GM18508 (cell line): ENCODE results near the gene INMT.
"Not testable (repeated sequence)": the region's sequence is repeated elsewhere in the genome, so short reads cannot be mapped to it uniquely, and the experiment has no call there.

Experiments used
- ATAC-seq: cut with Tn5 transposase; IDR thresholded peaks from one replicate; pipeline ENCODE4 v1.9.1; 2021; ENCODE audit warnings: moderate number of reproducible peaks; ENCODE audit not compliant: insufficient read depth, unreplicated experiment

INMT gene

DNA sequence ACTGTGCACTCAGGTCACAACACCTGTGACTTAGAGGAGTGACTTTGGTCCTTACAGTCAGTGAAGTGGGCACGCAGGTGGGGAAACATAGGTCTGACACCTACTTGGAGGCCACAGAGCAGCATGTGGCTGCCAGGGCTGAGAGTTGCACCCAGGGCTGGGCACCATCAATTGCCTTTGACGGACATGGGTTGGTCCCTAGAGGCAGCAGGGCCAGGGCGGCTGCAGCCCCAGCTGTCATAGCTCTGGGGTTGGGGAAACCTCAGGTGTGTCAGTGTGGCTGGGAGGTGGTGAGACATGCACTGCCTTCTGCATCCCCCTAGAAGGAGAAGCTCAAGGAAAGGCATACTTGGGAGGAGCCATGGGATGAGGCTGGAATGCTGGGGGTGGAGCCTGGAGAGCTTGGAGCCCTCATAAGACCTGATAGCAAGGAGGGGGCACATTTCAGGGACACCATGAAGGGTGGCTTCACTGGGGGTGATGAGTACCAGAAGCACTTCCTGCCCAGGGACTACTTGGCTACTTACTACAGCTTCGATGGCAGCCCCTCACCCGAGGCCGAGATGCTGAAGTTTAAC lies at the start of gene INMT:
Gene INMT, plus strand, starts transcription at position 440 of the 578 bp plus-strand sequence. Its CDS starts 16 bp downstream, at position 456.
- no peak for ATAC-seq

DNA sequence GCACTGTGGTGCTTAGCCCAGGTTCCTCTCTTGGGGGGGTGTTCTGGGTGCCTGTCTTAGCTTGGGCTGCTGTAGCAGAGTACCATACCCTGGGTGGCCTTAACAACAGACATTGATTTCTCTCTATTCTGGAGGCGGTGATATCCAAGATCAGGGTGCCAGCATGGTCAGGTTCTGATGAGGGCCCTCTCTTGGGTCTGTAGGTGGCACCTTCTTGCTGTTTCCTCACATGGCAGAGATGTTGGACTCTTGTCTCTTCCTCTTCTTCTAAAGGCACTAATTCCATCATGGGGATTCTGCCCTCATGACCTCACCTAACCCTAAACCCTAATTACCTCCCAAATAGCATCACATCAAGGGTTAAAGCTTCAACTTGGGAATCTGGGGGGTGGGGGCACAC lies 49.7 kb upstream of the INMT start:
- ATAC-seq = no peak

DNA sequence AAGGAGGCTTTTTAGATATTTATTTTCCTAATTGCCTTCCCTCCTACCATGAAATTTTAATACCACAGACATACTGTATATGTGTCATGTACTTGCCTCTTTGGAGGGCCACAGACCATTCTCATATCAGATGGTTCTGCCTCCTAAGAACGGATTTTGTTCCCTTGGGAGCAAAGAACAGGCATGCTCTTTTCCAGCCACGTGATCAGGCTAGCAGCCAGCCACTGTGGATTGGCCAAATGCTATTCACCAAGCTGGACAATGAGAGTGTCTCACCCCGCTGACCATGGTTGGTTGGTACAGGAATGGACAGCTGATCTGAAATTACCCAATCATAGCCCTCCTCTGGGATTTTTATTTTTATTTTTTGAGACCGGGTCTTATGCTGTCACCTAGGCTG lies 48.2 kb upstream of the INMT start:
- ATAC-seq = no peak

DNA sequence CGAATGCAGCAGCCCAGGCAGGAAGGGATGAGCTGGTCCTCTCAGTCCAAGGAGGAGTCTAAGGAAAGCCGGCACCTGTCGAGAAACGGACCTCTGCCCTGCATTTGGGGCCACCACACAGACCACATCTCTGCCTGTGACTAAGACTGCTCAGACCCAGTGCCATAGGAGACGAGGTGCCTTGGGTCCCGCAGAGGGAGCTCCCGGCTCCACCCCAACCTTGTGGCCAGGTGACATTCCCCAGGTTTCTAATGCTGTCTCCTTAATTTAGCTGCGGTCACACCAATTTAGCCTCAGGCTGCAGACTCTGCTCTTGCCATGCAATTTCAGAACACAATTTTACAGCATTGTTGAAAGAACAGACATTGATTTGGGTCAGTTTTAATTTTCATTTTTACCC lies 46.9 kb upstream of the INMT start:
- no peak for ATAC-seq

DNA sequence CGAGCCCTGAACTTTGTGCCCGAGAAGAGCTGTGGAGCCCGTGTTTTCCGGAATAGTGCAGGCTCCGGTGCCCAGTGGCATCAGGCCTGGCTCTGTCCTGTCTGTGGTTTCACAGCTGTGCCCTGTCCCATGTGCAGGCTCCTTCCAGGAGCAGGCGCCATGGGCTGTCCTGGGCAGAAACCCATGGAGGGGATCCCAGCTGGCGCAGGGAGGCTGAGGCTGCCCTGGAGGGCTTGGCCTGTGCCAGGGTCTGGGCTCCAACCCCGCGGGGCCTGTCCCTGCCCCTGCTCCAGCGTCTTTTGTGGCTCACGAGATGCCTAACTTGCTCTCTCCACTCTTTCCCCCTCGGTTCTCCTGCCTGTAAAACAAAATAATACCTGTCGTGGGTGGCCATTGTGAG lies 46.3 kb upstream of the INMT start:
- no peak for ATAC-seq

DNA sequence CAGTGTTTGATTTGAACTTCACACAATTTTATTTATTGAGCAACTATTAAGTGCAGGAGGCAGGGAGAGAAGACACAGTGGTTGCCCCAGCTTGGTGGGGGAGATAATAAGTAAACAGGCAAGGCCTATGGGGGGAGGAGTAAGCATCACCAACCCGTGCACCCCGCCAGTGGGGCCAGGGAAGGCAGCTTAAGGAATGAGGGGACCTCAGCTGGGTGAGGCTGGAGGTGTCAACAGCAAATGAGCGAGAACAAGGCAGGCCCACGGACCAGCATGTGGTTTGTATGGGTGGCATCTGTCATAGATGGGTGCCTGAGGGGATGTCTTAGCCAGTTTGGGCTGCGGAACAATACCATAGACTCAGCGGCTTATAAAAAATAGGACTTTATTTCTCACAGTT lies 45.6 kb upstream of the INMT start:
- ATAC-seq = no peak

DNA sequence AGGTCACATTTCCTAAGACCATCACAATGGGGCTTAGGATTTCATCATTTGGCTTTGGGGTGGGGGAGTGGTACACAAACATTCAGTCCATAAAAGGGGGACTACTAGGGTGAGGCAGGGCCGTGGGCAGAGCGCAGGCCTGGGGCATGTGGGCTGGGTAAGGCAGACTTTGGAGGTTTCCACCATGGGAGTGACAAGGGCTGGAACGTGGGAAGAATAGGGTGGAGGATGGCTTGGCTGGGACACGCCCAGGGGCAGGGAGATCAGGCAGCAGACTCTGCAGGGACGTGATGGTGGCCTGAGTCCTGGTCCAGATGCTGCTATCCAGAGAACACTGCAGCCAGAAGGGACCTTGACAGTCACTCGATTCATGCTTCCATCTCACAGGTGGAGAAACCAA lies 45.0 kb upstream of the INMT start:
- no peak for ATAC-seq

DNA sequence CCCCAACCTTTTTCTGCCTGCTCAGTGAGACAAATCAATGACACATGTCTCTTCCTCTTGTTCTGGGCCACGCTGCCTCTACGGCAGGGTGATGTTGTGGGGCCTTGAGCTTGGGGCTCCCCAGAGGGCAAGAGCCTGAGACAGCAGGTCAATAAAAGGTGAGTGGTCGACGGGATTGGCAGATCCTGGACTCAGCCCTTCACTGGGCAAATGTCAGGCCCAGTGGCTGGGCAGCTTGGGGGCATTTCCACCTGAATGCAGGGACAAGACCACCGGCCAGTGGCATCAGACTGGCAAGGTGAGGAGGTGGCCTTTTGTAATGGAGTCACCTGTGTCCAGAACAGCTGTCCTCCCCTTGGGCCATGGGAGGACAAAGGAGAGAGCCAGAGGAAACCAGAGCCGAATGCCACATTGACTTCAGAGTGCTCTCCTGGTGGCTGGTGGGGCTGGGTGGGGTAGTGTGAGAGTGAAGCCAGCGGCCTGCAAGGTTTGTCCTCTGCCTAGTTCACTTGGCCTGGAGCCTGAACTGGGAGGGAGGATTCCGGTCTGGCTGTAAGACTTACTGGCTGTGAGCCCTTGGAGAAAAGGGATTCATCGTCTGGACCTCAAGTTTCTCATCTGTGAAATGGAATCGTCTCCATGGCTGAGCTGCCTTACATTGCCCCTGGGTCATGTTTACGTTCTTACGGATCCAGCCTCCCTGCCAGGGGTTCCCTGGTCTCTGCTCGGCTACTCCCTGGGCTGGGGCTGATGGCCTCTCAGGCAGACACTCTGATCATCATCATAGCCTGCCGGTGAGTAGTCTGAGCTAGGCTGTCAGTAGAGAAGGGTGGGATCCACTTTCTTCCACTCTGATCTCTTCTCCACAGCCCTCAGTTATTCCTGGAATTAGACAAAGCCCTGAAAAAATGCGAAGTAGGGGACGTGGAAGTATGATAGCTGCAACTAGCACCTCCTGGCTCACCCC lies 44.3 kb upstream of the INMT start:
- ATAC-seq = no peak

DNA sequence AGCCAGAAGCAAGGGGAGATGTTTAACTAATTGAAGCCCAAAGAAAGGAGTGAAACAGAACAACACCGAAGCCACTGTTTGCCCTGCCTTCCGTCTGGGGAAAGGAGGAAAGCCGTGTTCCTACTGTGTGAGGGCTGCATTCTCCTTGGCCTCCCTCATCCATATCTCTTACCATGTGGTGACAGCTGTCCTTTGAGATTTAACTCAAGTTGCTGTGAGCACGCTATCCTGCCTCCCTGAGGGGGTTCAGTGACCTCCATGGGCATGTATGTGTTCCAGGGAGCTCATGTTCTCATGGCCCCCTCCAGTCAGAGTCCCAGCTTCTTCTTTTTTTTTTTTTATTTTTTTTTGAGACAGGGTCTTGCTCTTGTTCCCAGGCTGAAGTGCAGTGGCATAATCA lies 43.5 kb upstream of the INMT start:
- no peak for ATAC-seq

DNA sequence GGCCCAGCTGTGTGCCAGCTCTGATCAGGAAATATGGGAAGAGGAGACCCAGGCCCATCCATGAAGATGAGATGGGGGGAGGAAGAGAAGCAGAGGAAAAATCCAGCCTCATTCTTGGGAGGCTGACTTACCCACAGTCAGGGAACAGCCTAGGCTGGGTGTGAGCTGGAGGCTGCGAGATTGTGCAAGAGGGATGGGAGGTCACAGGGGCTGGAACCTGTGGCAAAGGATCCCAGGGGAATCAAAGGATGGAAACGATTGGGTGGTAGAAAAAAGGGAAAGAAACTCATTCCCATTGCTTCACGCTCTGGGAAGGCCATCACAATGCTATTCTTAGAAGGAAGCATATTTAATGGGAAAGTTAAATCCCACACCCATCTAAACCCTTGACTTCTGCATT lies 43.0 kb upstream of the INMT start:
- ATAC-seq = no peak

DNA sequence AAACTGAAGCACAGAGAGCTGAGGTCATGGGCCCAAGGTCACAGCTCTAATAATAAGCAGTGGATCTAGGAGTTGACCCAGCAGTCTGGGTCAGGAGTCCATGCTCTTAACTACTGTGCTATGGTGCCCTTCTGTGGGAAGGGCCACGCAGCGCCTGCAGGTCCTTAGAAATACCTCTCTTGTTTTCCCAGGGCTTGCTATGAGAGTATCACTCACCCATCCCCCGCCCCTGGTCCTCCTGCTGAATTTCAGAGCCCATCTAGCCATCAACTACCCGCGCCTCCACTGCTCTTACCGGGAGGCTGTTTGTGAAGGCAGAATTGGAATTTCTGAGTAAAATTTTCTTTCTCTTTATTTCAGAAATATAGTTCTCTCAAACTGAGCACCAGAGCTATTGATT lies 42.4 kb upstream of the INMT start:
- ATAC-seq = no peak

DNA sequence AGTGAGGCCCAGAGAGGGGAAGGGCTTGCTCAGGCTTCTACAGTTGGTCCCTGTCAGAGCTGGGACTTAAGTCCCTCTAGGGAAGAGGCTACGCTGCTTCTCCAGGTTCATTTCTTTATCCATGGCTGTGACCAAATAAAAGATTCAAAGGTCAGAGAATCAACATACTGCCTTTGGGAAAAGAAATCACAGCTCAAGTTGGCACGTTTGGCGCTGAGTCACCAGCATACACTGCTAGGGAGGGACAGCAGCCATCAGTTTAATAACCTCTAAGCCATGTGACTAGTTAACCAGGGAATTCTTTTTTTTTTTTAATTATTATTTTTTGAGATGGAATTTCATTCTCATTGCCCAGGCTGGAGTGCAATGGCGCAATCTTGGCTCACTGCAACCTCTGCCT lies 41.3 kb upstream of the INMT start:
- ATAC-seq = no peak

DNA sequence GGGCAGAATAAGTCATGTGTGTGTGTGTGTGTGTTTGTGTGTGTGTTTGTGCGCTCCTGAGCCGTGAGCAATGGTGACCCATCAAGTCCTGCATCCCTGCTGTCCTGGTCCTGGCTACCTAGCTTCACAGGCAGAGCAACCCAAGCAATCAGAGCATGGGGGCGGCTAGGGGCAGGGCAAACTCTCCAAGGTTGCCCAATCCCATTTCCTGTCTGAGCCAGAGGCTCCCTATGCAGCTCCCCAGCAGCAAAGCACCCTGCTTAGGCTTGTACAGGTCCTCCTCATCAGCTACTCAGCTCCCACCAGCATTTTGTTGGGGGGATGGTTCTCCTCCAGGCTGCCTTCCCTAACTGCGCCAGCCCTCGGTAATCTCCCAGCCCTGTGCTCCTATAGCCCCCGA lies 38.5 kb upstream of the INMT start:
- ATAC-seq = no peak

DNA sequence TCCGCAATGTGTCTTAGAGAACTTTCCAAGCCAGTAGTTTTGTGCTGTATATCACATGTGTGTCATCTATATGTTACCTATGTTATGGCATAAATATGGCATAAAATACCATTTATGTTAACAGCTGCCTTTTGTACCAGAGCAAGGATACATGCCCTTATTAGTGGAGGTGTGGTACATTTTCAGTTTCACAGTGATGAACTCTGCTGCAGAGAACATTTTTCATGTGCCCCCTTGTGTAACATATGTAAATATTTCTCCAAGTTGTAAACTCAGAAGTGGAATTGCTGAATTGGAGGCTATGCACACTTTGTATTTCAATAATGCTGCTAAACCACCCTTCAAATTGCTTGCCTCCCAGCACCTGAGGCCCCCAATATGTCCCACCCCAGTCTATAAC lies 37.8 kb upstream of the INMT start:
- no peak for ATAC-seq

DNA sequence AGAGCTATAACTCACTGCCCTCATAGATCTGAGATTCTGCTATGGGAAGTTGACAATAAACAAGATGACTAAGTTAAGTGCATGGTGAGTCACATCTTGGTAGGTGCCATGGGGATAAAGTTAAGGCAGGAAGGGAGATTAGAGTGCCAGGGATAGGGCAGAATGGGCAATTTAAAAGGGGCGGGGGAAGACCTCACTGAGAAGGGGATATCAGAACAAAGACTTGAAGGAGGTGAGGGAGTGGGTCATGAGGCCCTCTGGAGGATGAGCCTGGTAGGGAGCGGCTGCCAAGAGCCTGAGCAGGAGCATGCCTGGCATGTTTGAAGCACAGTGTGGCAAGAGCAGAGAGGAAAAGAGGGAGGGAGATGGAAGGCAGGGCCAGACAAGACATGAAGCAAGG lies 34.8 kb upstream of the INMT start:
- no peak for ATAC-seq

DNA sequence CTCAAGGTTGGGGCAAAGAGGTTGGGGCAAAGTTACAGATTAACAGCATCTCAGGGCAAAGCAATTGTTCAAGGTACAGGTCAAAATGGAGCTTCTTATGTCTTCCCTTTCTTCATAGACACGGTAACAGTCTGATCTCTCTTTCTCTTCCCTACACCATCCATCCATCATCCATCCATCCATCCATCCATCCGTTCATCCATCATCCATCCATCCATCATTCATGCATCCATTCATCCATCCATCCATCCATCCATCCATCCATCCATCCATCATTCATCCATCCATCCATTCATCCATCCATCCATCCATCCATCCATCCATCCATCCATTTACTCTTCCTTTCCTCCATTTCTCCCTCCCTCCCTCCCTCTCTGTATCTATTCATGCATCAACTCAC lies 32.5 kb upstream of the INMT start:
- not testable (repeated sequence) for ATAC-seq

DNA sequence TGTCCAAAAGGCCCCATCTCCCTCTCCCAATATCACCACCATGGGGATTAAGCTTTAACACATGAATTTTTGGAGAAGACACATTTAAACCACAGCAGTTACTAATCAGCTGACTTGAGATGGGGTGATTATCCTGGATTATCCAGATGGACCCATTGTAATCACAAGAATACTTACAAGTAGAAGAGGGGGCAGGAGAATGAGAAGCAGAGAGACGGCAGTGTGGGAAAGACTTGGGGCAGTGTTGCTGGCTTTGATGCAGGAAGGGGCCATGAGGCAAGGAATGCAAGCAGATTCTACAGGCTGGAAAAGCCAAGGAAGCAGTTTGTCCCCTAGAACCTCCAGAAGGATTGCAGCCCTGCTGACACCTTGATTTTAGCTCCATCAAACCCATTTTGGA lies 30.7 kb upstream of the INMT start:
- no peak for ATAC-seq

DNA sequence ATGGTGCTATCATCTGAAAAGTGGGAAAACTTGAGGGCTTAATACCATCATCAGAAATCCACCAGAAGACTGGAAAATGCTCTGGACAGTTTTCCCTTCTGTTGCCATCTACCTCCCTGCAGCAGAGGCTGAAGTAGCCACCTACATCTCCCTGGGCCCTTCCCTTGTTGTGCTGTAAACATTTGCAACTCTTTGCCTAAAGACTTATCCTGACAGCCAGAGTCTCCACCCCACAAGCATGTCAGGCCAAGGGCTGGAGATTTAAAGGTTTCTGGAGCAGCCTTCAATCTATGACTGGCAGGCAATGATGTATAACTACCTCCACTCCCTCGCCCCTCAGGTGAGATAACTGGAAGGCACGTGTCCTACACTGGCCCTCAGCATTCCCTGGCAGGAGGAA lies 29.7 kb upstream of the INMT start:
- ATAC-seq = no peak

DNA sequence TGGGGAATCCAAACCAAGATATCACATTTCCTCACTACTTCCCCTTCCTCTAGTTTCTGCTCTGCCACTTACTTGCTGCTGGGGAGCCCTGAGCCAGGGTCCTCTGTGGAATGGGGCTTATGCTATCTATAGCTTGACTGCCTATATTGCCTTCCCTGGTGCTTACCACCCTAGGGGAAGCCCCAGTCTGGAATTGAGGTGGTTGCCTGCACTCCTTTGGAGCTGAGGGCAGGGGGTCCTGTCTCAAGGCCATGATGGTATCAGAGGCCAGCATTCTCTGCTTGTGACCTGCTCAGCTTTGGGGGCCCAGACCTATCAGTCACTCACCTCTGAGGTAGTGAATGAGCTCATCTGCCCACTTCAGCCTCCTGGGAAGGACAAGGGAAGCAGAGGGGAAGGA lies 29.3 kb upstream of the INMT start:
- ATAC-seq = no peak

DNA sequence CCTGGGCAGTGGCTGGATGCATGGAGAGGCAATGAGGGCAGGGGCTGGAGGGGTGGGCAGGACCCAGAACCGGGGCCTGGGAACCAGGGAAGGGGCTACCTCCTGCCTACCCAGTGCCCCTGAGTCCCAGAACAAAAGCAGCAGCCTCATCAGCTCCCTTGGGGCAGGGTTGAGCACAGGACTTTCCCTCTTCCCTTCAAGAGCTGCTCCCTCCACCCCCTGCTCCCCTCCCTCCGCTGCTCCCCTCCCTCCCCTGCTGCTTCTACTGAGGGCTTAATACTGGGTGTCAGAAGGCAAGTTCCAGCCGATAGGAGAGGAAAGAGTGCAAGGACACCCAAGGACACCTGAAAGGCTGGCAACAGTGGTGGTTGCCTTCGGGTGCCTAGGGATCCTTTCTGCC lies 28.2 kb upstream of the INMT start:
- ATAC-seq = no peak

DNA sequence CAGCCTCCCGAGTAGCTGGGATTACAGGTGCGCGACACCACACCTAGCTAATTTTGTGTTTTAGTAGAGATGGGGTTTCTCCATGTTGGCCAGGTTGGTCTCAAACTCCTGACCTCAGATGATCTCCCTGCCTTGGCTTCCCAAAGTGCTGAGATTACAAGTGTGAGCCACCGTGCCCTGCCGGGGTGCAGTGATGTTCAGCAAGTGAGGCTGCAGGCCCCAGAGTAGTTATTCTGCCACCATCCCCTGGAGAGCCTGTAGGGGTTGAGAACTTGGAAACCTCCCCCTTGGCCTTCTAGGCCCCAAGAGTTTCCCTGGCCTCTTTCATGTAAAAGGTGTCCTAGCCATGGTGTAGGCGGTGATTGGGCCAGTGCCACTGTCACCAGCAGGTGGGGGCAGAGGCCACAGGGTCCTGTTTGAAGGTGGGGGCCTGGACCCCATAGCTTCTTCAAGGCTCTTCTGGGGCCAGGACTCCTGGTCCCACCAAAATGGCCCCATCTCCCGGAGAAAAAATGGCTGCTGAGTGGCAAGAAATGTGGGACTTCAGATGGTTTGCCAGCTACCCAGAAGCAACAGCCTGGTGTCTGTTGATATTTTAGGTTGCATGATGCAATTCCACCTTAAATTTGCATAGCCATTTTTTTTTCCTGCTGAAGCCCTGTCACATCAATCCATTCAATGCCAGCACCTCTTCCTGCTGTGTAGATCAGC lies 25.5 kb upstream of the INMT start:
- no peak for ATAC-seq
